ENCODE results near the gene CCDC201.
"Not testable (repeated sequence)": the region's sequence is repeated elsewhere in the genome, so short reads cannot be mapped to it uniquely, and the experiment has no call there.

The CCDC201 gene

DNA sequence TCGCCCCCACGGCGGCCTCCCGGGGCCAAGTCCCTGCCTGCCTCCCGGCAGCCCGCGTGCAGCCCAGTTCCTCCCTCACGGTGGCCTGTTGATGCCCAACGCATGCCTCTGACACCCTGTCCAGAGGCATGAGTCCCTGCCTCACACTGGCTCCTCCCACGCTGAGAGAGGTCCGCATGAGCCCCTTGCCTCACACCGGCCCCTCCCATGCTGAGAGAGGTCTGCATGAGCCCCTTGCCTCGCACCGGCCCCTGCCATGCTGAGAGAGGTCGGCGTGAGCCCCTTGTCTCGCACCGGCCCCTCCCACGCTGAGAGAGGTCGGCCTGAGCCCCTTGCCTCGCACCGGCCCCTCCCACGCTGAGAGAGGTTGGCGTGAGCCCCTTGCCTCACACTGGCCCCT is 59.9 kb downstream of the CCDC201 start:
- H3K4me3 ChIP-seq (ENCODE audit: low read length), result no peak overlapping the region
- no peak for TF ChIP-seq CTCF (conservative IDR thresholded peaks at IDR 0.05; ENCODE audit: low read length)
- no peak for DNase-seq (ENCODE audit: low read depth)

DNA sequence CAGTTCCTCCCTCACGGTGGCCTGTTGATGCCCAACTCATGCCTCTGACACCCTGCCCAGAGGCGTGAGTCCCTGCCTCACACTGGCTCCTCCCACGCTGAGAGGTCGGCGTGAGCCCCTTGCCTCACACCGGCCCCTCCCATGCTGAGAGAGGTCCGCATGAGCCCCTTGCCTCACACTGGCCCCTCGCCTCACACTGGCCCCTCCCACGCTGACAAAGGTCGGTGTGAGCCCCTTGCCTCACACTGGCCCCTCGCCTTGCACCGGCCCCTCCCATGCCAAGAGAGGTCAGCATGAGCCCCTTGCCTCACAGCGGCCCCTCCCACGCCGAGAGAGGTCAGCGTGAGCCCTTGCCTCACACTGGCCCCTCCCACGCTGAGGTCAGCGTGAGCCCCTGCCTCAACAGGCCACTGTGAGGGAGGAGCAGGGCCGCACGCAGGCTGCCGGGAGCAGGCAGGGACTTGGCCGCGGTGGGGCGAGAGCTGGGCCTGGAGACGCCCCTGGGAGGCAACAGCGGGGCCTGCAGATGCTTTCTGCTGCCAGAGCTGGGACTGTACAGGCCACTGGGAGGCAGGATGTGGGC is 61.1 kb downstream of the CCDC201 start:
- DNase-seq (ENCODE audit: low read depth); H3K4me3 ChIP-seq (ENCODE audit: low read length): not testable (repeated sequence)

- not testable (repeated sequence) for DNase-seq (ENCODE audit: low read depth); H3K4me3 ChIP-seq (ENCODE audit: low read length)
Observed at GRCh38 chr7:45810451-45811005, 62.4 kb downstream of the CCDC201 start.
